ENCODE measurements around the gene PPP1R12B.
"Not testable (repeated sequence)": the region's sequence is repeated elsewhere in the genome, so short reads cannot be mapped to it uniquely, and the experiment has no call there.

PPP1R12B gene

DNA sequence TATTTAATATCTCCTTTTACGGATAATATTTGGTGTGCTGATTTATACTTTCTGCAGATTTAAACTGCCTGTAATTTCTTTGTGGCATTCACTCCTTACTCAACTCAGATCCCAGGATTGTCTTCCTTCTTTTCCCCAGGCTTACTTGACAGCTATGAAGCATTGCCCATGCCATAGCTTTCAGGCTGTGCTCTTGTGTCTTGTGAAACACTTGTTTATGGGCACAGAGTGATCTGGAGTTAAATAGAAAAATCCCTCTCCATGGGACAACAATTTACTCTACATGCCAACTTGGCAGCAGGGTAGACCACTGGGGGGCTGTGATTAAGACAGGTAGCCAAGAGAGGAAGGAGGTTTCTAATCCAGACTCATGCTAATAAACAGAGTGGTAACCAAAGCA, 57.4 kb downstream of the PPP1R12B start:
- no peak for DNase-seq

DNA sequence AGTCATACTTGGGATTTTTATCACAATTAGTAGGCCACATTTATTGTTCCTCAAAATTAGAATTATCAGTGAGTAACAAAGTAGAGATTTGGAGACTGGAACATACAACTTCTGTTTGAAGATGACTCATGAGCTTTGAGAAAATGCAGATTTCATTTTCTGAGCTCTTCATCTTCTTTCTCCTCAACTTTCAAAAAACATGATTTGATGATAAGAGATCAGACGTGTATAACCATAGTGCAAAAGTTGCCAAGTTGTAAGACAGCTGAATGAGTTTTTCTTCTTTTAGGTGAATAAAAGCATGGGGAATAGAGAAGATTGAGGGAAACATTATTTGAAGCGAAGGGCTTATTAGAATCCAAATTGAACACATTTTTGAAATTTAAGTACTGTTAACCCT, 58.4 kb downstream of the PPP1R12B start:
- DNase-seq = not testable (repeated sequence)

DNA sequence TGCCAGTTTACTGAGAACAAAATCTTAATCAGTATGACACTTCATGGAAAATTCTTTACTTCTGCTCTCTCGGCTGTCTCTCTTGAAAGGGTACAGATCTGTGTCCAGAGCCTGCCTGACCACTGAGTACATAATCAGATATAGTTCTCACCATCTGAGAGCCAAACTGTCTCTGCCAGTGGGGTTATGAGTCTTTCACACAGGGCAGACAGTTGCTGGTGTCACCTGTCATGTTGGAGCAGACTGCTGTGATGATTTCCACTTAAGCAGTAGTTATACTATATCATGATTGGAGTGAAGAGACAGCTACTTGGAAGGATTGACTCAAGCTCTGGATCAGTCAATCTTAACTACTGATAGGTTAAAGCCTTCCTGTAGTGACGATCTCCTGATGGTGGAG, 58.9 kb downstream of the PPP1R12B start:
- DNase-seq = not testable (repeated sequence)

DNA sequence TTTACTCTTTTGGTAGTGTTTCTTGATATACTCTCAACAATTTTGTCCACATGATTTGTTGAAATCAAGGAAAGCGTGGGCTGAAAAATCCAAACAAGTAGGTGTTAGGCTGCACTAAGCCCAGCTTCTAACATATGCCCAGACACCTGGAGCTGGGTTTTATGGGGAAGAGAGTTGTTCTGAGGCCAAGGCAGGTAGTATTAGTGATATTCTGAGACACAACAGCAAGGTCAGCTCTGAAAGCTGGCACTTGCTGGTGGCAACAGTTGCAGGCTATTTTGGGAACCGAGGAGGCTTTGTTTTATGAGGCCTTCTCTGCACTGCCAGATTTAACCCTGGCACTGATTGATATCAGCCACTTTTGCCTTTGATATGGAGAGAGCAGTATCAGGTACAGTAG, 61.8 kb downstream of the PPP1R12B start:
- not testable (repeated sequence) for DNase-seq

DNA sequence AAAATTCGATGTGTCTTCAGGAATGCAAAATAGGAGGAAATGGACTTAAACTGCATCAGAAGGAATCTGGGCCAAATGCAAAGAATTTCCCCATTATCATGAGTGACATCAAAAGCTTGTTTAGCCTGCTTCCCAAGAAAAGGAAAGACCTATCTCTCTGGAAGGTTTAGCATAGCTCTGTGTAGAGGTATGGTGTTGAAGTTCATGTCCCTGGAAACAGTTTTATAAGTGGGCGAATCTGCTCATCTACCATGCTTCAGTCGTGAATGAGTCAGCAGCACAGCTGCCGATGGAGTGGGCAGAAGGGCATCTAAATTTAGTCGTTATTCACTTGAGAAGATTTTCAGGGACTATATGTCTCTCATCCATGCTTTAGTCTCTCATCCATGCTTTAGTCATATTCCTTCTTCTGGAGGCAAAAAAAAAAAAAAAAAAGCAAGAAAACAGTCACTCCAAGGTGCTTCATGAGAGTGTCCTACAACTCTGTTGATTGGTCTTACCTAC, 62.4 kb downstream of the PPP1R12B start:
- DNase-seq = not testable (repeated sequence)

DNA sequence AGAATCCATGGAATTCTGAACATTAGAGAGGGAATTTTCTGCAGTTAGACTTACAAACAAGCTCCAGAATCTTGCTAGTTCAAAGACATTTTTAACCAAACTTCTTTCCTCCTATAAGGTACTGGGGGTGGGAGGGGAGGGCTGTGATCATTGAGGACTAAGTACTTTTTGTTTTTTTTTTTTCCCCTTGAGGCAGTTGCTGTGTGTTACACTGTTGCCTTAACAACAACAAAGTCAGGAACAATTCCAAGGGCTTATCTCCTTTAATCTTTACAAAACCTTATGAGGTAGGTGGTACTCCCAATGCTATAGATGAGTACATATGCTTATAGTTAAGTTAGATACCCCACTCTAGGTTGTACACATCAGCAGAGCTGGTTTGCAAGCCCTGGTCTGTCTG, 62.9 kb downstream of the PPP1R12B start:
- no peak for DNase-seq

DNA sequence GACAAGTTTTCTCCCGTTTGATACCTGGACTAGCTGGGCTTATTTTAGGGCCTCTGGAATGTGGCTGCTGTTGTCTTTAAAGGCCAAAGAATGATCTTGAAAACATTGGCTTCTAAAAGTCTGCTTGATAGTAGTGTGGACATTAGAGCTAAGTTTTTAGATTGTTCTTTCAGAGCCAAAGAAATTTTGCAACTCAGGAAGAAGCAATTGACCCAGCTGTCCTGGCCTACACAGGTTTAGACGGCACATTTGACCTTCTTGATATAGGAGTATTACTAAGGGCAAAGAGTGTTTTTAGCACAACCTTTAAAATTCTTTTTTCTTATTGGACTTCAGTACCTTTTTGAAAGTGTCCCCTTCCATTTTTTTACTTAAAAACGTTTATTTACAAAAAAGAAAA, 63.9 kb downstream of the PPP1R12B start:
- DNase-seq = not testable (repeated sequence)

DNA sequence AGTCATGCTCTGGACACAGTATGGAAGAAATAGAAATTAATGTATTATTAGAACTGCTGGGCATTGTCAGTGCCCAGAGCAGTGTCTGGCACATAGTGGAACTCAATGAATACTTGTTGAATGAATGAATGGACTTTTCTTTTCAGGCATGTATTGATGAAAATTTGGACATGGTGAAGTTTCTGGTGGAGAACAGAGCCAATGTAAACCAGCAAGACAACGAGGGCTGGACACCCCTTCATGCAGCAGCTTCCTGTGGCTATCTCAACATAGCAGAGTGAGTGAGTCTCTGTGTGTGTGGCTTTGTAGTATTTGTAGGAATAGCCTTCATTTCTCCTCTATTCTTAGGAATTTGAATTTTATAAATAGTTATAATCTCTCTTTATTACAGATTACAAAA, 68.1 kb downstream of the PPP1R12B start:
- DNase-seq = no peak

DNA sequence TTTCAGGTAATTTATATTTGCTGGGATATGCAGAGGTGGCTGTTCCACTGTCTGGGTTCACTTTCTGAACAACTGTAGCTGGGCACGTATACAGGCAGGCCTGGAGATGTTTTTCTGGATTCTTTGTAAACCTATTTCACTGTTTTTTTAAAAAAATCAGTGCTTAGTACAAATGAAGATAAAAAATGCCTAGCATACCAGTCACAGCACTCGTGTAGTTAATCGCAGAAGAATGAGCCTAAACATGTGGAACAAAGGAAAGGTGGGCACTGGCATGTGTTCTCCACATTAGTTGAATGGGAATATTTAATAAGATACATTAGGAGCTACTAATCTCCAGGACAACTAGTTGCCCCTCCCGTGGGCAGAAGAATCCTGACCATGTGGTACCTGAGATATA, 68.6 kb downstream of the PPP1R12B start:
- not testable (repeated sequence) for DNase-seq

DNA sequence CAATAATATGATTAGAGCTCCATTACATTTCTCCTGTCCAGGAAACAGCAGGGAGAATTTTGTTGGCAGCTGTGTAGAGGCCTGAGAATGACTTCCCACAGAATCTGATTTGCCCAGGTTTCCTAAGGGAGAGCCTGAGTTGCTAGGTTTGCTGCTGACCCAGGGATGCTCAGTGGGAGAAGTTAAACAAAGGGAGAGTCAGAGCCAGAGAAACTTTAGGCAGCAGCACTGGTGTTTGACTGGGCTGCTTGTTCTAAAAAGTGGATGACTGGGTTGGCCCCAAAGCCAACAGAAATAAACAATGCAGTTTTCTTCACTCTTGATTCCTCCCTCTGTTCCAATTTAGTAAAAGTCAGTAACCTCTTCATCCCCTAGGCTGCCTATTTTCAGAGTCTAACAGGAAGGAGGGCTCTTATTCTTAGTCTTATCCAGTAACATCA, 69.3 kb downstream of the PPP1R12B start:
- DNase-seq = not testable (repeated sequence)

DNA sequence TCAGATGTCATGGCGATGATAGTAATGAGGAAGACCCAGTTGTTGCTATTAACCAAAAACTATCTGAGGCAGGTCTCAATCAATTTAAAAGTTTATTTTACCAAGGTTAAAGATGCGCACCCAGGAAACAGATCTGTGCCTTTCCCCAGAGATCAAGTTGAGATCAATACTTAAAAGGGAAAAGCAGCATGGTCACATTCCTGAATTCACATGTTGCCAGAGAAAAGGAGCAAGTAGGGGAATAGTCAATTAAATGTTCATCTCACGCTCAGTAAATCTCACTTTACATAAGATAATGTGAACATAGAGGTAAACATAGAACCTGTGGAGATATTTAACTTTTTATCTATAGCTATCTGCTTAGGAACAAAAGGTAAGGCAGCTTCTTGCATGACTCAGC, 71.2 kb downstream of the PPP1R12B start:
- DNase-seq = not testable (repeated sequence)

DNA sequence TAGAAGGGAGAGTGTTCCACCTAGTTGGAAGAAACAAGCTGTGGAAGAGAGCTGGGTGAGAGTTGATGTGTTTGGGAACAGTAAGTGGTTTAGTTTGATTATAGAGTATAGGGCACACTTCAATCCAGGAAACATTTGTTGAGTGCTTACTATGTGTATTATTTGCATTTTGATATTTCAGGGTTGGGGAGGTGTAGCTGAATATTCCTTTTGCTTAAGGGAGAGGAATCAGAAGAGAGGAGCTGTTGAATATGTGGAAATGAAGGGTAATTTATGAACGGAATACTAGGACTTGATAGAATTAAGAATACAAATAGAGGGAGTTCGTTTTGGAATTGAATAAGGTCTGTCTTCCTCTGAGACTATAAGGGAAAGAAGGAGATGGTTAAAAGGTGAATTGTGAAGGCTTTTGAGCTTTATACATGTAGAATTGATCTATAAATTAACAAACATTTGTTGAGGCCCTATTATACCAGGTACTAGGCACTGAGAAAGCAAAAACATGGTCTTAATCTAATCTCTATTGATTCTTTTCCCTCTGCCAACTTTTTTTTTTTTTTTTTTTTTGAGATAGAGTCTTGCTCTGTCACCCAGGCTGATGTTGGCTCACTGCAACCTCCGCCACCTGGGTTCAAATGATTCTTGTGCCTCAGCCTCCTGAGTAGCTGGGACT, 72.1 kb downstream of the PPP1R12B start:
- DNase-seq = not testable (repeated sequence)

DNA sequence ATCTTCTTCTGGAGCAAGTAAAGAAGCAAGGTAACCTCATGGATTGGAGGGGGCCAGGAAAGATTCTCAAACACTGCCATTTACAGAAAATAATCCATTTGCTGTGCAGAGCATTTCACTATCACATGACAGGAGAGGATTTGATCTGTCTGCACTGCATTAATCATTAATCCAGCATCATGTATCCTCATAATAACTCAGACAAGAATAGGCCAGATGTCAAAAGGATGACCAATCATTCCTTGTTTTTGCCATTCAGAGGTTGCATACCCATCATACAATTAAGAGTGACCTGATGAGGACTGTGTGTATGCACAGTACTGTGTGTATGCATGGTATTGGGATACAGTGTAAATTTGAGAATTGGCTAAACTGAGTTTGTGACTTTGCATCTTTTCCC, 74.2 kb downstream of the PPP1R12B start:
- DNase-seq = not testable (repeated sequence)

DNA sequence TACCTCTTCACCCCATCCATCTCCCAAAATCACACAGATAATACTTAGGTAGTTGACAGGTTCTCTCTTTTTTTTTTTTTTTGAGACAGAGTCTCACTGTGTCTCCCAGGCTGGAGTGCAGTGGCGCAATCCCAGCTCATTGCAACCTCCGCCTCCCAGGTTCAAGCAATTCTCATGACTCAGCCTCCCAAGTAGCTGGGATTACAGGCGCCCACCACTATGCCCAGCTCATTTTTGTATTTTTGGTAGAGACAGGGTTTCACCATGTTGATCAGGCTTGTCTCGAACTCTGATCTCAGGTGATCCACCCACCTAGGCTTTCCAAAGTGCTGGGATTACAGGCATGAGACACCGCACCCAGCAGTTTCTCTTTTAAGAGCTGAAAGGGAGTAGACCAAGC, 75.8 kb downstream of the PPP1R12B start:
- DNase-seq = not testable (repeated sequence)

DNA sequence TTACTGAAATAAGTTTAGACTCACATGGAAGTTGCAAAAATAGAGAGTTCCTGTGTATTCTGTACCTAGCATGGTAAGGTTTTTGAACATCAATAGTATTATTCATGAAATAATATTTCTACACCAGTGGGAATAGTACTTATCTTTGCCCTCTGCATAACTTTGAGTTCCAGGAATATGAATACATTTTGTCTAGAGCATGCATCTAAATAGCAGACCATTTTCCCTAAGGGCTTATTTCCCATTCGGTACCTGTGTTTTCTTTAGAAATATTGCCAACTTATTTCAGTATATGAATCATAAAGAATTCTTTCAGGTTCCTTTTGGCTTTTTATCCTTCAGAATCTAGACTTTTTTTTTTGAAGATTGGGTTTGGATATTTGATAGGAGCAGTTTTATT, 81.6 kb downstream of the PPP1R12B start:
- DNase-seq = not testable (repeated sequence)

DNA sequence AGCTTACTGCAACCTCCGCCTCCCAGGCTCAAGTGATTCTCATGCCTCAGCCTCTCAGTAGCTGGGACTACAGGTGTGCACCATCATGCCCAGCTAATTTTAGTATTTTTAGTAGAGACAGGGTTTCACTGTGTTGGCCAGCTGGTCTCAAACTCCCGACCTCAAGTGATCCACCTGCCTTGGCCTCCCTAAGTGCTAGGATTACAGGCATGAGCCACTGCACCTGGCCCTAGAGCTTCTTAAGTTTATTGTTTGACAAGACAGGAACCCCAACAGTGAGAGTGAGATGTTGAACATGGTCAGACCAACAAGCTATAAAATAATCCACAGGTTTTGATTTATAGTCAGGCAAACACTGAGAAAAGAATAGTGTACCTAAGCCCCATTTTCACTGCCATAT, 83.8 kb downstream of the PPP1R12B start:
- not testable (repeated sequence) for DNase-seq

DNA sequence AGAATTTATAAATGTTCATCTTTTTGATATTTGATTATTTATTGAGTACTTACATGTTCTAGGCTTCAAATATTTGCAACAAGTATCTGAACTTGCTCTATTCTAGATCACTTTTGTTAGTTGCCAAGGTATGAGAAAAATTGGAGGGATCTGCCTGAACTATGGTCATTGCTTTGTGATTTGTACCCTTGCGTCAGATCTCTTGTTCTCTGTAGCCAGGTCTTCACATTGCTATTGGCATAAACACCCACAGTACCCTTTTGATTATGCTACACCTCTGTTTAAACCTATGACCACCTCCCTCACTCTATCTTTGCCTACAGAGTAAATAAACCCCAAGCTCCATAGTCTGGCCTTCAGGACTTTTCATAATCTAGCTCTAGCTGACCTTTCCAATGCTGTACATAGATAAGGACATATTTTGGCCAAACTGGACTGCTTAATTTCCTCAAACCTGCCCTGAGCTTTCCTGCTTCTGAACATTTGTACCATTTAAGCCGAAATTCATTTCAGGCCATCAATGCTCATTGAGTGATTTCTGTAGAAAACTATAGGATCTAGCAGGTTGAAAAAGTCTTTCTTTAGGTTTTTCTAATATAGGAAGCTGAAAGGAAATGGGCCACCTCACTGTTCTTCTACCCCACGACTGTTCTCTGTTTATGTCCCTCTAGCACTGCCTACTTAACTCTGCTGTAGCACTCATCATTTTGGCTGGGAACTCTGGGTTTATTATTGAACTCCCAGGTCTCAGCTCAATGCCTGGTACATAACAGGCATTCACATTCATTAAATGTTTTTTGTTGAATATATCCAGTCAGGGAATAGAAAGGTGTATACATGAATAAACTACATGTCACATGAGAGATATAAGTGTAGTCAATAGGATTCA, 84.9 kb downstream of the PPP1R12B start:
- DNase-seq = no peak

DNA sequence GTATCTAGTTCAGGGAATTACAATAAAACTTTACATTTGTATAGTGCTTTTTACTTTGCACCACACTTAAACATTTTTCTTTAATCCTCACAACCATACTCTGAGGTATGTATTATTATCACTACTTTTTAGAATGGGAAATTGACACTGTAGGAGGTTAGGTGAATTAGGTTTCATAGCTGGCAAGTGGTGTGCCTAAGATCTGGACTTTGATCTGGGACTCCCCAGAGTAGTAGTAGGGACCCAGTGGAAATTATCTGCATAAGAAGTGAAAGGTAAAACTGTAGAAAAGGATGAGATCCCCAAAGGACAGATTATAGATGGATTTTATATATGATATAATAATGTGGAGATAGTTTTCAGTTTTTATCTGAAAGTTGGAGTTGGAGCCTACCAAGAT, 85.6 kb downstream of the PPP1R12B start:
- no peak for DNase-seq

DNA sequence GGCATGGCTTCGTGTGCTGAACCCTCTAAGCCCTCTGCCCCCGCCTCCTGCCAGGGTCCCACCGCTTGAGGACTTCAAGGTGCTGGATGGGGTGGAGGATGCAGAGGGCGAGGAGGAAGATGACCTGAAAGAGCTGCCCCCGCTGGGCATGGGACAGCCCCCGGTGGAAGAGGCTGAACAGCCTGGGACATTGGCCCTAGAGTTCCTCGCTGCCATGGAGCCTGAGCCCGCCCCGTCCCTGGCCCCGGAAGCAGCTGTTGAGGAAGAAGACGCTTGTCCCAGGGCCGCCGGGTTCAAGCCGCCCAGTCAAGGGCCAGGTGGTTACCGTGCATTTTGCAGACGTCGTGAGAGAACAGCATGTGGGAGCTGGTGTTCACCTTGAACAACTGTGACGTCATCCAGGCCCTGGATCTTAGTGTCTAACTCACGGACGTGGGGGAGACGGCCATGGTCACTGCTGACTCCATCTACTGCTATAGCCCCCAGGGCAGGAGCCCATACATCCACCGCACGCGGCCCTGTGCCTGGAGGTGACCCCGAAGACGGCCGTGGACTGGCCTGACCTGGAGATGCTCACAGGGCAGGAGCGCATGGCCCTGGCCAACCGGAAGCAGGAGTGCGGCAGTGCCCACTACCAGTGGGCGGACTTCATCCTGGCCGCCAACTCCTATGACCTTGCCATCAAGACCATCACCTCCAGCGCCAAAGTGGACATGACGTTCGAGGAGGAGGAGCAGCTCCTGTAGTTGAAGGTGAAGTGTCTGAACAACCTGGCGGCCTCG, 90.1 kb downstream of the PPP1R12B start:
- no peak for DNase-seq

DNA sequence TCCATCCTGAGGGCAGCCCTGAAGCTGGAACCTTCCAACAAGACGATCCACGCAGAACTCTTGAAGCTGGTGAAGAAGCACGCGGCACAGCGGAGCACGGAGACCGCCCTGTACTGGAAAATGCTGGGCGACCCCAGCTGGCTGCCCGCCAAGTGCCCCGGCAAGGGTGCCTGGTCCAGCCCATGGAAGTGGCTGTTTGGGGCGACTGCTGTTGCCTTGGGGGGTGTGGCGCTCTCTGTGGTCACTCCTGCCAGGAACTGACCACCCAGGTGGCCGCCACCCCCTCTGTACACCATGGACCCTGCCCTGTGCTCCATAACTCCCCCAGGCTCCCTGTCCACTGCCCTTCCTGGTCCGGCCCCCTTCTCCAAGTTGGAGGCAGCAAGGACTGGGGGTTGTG, 90.8 kb downstream of the PPP1R12B start:
- no peak for DNase-seq

DNA sequence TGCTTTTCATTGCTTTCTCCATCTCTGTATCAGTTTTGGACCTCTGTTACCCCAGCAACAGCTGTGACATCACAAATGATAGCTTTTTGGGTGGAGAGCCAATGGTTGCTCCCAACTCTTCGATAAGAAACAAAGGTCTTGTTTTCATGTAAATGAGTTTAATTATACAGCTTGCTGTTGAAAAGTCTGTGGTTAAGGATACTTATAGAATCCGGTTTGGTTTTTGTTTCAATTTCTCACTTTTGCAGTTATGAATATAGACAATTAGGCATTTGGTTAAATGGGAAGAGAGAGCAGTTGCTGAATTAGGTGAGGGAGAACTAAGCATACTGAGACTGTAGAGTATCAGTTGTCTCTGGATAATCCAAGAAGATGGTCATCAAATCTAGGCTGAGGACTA, 99.6 kb downstream of the PPP1R12B start:
- DNase-seq = not testable (repeated sequence)

DNA sequence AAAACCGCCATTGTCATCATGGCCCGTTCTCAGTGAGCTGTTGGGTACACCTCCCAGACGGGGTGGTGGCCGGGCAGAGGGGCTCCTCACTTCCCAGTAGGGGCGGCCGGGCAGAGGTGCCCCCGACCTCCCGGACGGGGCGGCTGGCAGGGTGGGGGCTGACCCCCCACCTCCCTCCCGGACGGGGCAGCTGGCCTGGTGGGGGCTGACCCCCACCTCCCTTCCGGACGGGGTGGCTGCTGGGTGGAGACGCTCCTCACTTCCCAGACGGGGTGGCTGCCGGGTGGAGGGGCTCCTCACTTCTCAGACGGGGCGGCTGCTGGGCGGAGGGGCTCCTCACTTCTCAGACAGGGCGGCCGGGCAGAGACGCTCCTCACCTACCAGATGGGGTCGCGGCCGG, 103.1 kb downstream of the PPP1R12B start:
- not testable (repeated sequence) for DNase-seq

DNA sequence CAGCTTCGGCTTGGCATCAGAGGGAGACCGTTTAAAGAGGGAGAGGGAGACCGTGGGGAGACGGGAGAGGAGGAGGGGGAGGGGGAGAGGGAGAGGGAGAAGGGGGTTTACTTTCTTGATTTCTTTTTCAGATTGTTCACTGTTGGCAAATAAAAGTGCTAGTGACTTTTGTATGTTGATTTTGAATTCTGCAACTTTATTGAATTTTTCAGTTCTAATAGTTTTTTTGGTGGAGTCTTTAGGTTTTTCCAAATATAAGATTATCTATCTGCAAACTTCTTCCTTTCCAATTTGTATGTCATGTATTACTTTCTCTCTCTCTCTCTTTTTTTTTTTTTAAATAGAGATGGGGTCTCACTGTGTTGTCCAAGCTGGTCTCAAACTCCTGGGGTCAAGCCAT, 104.0 kb downstream of the PPP1R12B start:
- DNase-seq = no peak

All from T-helper 9 cell (primary cell).